HT-29 (cell line): ENCODE data around the gene YPEL3. TPM values are rescaled to one million over a fixed set of nuclear protein-coding genes. Genes with fewer than 3 reads are reported as not detected.
"Not testable (repeated sequence)": the region's sequence is repeated elsewhere in the genome, so short reads cannot be mapped to it uniquely, and the experiment has no call there.

ENCODE experiments used
- DNase-seq: peaks from one replicate; pipeline ENCODE4 v3.0.0-alpha.2; 2015; ENCODE audit warnings: low spot score
- total RNA-seq: library from RNA; depleted of rRNA; stranded (reverse); fragments of >200 nt; shearing (Covaris generic); gene quantifications from 2 replicates; pipeline ENCODE4 v1.2.3, GENCODE V29; 2014; rRNA removed

The YPEL3 gene
- 14.3 and 16.2 TPM in 2 replicates for total RNA-seq

DNA sequence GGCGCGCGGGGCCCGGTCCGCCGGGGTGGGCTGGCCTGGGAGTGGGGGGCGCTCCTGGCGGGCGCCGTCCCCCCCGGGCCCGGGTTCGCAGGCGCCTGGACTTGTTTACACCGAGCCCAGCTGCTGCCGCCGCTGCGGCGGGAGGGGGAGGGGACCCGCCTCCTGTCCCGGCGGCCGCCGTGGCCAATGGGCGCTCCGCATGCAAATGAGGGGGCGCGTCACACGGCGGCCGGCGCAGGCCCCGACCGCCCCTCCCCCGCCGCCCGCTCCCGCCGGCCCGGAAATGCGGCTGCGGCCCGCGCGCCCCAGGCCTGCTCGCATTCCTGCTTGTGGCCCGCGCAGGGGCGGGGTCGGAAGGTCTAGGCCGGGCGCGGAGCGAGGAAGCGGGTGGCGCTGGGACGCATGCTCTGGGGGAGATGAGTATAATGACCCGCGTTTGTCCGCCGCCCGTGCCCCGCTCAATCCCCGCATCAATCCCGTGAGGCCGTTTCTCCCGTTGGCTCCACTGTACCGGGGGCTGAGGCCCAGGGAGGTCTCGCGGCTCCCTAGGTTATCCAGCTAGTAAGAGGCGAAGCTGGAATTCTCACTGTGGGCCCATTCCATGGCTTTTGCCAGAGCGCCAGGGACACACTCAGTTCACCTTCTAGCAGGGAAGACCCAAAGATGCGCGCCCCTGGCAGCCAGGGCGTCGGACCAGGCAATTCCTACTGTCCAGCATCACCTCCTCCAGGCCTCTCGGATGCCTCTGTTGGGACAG, at the start of gene YPEL3:
Gene YPEL3, minus strand, starts transcription at position 109 of the 757 bp plus-strand sequence. CDS start 731 bp downstream, outside the sequence.
- peak; percentile 78 for DNase-seq

- no peak for DNase-seq
These were observed 49.6 kb upstream of the YPEL3 start for GRCh38 chr16:30145657-30146056.

GRCh38 chr16:30144917-30145316, 48.9 kb upstream of the YPEL3 start:
- DNase-seq: no peak

DNA sequence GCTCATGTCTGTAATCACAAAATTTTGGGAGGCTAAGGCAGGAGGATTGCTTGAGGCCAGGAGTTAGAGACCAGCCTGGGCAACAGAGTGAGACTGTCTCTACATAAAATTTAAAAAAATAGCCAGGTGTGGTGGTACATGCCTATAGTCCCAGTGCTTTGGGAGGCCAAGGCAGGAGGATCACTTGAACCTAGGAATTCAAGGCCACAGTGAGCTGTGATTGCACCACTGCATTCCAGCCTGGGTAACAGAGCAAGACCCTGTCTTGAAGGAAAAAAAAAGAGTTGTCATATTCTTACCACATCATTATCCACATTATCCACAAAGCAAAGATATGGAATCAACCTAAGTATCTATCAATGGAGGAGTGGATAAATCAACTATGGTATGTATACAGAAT, 48.0 kb upstream of the YPEL3 start:
- DNase-seq: no peak

GRCh38 chr16:30143347-30143702, 47.3 kb upstream of the YPEL3 start:
- DNase-seq: no peak

DNA sequence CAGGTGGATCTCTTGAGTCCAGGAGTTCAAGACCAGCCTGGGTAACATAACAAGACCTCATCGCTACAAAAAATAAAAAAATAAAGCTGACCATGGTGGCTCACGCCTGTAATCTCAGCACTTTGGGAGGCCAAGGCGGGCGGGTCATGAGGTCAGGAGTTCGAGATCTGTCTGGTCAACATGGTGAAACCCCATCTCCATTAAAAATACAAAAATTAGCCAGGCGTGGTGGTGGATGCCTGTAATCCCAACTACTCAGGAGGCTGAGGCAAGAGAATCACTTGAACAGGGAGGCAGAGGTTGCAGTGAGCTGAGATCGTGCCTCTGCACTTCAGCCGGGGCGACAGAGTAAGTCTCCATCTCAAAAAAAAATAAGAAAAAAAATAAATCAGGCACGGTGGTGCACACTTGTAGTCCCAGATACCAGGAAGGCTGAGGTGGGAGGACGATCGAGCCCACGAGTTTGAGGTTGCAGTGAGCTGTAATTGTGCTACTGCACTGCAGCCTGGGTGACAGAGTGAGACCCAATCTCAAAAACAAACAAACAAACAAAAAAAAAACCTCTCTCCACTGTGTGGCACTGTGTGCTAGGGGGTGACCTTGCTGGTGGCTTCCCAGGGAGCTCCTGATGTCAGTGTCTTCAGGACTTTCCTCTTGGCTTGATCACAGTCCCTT, 46.8 kb upstream of the YPEL3 start:
- peak; percentile 45 for DNase-seq

GRCh38 chr16:30141750-30142149, 45.7 kb upstream of the YPEL3 start:
- DNase-seq: no peak

- no peak for DNase-seq
These were observed 43.8 kb upstream of the YPEL3 start for GRCh38 chr16:30139583-30140481.

DNA sequence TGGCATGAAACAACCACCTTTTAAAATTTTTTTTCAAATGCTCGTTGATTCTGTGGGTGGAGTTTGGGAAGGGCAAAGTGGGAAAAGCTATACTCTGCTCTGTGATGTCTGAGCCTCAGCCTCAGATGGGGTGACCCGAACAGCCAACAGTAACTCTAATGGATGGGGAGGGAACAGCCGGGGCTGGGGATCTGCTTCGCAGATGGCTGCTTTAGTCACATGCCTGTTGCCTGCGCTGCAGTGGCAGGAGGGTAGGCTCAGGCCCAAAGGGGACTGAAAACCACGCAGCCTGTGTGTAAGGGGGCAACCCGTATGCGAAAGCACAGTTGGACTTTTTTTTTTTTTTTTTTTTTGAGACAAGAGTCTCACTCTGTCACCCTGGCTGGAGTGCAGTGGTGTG, 41.9 kb upstream of the YPEL3 start:
- no peak for DNase-seq

- no peak for DNase-seq
These were observed 41.1 kb upstream of the YPEL3 start for GRCh38 chr16:30136971-30137605.

- no peak for DNase-seq
These were observed 36.6 kb upstream of the YPEL3 start for GRCh38 chr16:30132591-30132990.

GRCh38 chr16:30131869-30132475, 36.0 kb upstream of the YPEL3 start:
- no peak for DNase-seq

GRCh38 chr16:30127993-30128392, 32.0 kb upstream of the YPEL3 start:
- DNase-seq: no peak

DNA sequence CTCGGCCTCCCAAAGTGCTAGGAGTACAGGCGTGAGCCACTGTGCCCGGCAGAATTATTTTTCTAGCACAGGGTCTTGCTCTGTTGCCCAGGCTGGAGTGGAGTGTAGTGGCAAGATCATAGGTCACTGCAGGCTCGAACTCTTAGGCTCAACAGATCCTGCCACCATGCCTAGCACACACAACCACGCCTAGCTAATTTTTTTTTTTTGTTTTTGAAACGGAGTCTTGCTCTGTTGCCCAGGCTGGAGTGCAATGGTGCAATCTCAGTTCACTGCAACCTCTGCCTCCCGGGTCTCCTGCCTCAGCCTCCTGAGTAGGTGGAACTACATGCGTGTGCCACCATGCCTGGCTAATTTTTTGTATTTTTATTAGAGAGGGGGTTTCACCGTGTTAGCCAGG, 29.7 kb upstream of the YPEL3 start:
- DNase-seq: not testable (repeated sequence)

DNA sequence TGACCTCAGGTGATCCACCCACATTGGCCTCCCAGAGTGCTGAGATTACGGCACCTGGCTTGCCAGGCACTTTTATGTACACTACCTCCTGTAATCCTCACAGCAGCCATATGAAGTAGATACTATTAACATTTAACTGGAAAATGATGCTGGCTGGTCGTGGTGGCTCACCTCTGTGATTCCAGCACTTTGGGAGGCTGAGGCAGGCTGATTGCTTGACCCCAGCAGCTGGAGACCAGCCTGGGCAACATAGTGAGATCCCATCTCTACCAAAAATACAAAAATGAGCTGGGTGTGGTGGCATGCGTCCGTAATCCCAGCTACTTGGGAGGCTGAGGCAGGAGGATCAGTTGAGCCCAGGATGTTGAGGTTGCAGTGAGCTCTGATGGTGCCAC, 29.0 kb upstream of the YPEL3 start:
- DNase-seq: no peak

DNA sequence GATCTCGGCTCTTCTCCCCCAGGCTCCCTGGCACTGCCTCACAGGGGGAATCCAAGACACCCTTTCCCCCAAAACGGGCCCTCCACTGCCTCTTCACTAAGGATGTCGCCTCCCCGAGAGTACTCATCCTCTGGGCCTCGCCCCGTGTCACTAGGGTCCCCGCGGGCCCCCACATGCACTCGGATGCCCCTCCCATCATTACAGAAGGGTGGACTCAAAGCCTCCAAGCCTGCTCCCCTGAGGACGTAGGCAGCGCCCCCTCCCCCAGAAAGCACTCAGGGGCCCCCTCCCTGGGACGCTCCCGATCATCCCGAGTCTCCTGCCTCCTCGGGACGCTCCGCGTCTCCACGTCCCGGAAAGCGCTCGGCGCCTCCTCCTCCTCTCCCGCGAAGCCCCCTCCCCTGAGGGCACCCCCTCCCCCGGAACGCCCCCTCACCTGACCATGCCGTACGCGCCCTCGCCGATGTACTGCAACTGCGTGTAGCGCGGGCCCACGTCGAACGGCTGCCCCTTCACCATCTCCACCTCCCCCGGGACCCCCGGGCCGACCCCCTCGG, 26.7 kb upstream of the YPEL3 start:
- no peak for DNase-seq

- DNase-seq: no peak
These were observed 25.9 kb upstream of the YPEL3 start for GRCh38 chr16:30121741-30122571.

- peak; percentile 63 for DNase-seq
These were observed 24.5 kb upstream of the YPEL3 start for GRCh38 chr16:30120340-30121105.

DNA sequence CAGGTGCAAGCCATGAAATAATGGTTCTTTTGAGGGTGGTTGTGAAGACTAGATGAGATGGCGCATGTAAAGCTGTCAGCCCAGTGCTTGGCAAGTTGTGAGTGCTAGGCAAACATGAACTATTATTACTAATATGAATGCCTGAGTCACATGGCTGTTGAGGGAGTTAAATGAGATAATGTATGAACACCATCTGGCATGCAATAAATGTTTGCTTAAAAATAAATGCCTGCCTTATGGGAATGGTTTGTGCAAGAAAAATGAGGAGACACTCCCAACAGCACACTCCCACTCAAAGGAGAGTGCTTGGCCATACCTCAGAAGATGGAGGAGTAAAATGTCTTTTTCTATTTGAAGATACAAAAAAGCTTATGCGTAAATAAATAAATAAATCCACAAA, 23.4 kb upstream of the YPEL3 start:
- DNase-seq: no peak
